Measurements from ENCODE around the gene RNF32. TPM values are rescaled to one million over a fixed set of nuclear protein-coding genes. Genes with fewer than 3 reads are reported as not detected.
"Not testable (repeated sequence)": the region's sequence is repeated elsewhere in the genome, so short reads cannot be mapped to it uniquely, and the experiment has no call there.

Gene RNF32
- total RNA-seq, 6 donors from 2014 or later: 1.1 to 4.0 (median 2.6) TPM; not detected in 1

GRCh38 chr7:156640949-156641485, 443 bp downstream of the RNF32 start:
- Histone ChIP-seq H3K27me3 (no peaks in the 10 kb centered on the region), H3K27ac (peak overlapping the region; percentile 79 to 88 (median 84)), H3K9me3 (peaks cover 0 to 4% (median 0%) of the 10 kb centered on the region in 4 donors), H3K4me1 (peaks cover 3 to 23% (median 12%) of the 10 kb centered on the region in 4 donors), H3K36me3 (no peaks in the 10 kb centered on the region), H3K4me3 (peak overlapping the region; percentile 62 to 95 (median 76))
- DNase-seq (peak in 1 of 2 donors; percentile 35), ATAC-seq (ENCODE audit: low FRiP score in 2 of 2) (peak; percentile 47 to 56)
- WGBS, 2 donors: 6 to 18% methylated on average over 14 to 30 of the region's 30 CpGs
- TF ChIP-seq CTCF (IDR thresholded peaks at IDR 0.05) (no peak), POLR2A (IDR thresholded peaks at IDR 0.05) (peak in 1 of 4 donors; percentile 23), EP300 (IDR thresholded peaks at IDR 0.05) (no peak), POLR2AphosphoS5 (IDR thresholded peaks at IDR 0.05) (no peak)

- TF ChIP-seq POLR2A (IDR thresholded peaks at IDR 0.05) (no peak), EP300 (IDR thresholded peaks at IDR 0.05) (no peak), POLR2AphosphoS5 (IDR thresholded peaks at IDR 0.05) (no peak), CTCF (IDR thresholded peaks at IDR 0.05) (no peak)
- DNase-seq (peak in 1 of 2 donors; percentile 22), ATAC-seq (ENCODE audit: low FRiP score in 2 of 2) (no peak)
- Histone ChIP-seq H3K4me3 (no peak overlapping the region), H3K27me3 (no peaks in the 10 kb centered on the region), H3K9me3 (peaks cover 0 to 4% (median 0%) of the 10 kb centered on the region in 4 donors), H3K27ac (no peak overlapping the region), H3K36me3 (no peaks in the 10 kb centered on the region), H3K4me1 (peaks cover 3 to 23% (median 12%) of the 10 kb centered on the region in 4 donors)
- WGBS, 2 donors: 85 to 86% methylated on average over 13 of the region's 13 CpGs
Measured at GRCh38 chr7:156642306-156643045, 1.9 kb downstream of the RNF32 start.

GRCh38 chr7:156647330-156647729, 6.8 kb downstream of the RNF32 start:
- not testable (repeated sequence) for H3K27me3 ChIP-seq; H3K4me1 ChIP-seq; DNase-seq; H3K36me3 ChIP-seq; H3K9me3 ChIP-seq; ATAC-seq (ENCODE audit: low FRiP score in 2 of 2); H3K27ac ChIP-seq; H3K4me3 ChIP-seq
- 94 to 97% methylated on average over 5 of the region's 5 CpGs for WGBS, 2 donors

GRCh38 chr7:156650042-156650441, 9.5 kb downstream of the RNF32 start:
- no peaks in the 10 kb centered on the region for H3K4me1 ChIP-seq
- H3K36me3 ChIP-seq: no peaks in the 10 kb centered on the region
- 62 to 78% methylated on average over 8 to 9 of the region's 9 CpGs for WGBS, 2 donors
- peak; percentile 32 to 54 for DNase-seq
- peak in 1 of 2 donors; percentile 78 for ATAC-seq (ENCODE audit: low FRiP score in 2 of 2)
- TF ChIP-seq POLR2A (IDR thresholded peaks at IDR 0.05): no peak
- TF ChIP-seq CTCF (IDR thresholded peaks at IDR 0.05): peak in 4 of 6 experiments; percentile 8 to 50 (median 29)
- TF ChIP-seq EP300 (IDR thresholded peaks at IDR 0.05): no peak
- H3K9me3 ChIP-seq: no peaks in the 10 kb centered on the region
- no peaks in the 10 kb centered on the region for H3K27me3 ChIP-seq
- no peak overlapping the region for H3K27ac ChIP-seq
- H3K4me3 ChIP-seq: no peak overlapping the region

GRCh38 chr7:156651474-156651873, 10.9 kb downstream of the RNF32 start:
- no peak for TF ChIP-seq CTCF (IDR thresholded peaks at IDR 0.05)
- TF ChIP-seq EP300 (IDR thresholded peaks at IDR 0.05): no peak
- no peak for TF ChIP-seq POLR2AphosphoS5 (IDR thresholded peaks at IDR 0.05)
- TF ChIP-seq POLR2A (IDR thresholded peaks at IDR 0.05): no peak
- Histone ChIP-seq H3K9me3 (no peaks in the 10 kb centered on the region), H3K27me3 (no peaks in the 10 kb centered on the region), H3K36me3 (no peaks in the 10 kb centered on the region), H3K4me1 (no peaks in the 10 kb centered on the region), H3K27ac (no peak overlapping the region), H3K4me3 (no peak overlapping the region)
- 90 to 93% methylated on average over 4 of the region's 4 CpGs for WGBS, 2 donors
- DNase-seq (no peak), ATAC-seq (ENCODE audit: low FRiP score in 2 of 2) (no peak)

All from upper lobe of left lung (tissue), 6 donors.